PC-9 (cell line): ENCODE results near the gene CAPN5. TPM values are rescaled to one million over a fixed set of nuclear protein-coding genes. Genes with fewer than 3 reads are reported as not detected.
A peak's percentile ranks its signal among the peaks of the same experiment; 100 is the strongest.

Experiments
- BruUV-seq: library from RNA; stranded (reverse); fragments of 400-500 nt; replicated peaks from 2 replicates; lab custom pipeline; 2021; lab: Mats Ljungman, UMichigan
- CTCF ChIA-PET: fragments of 300-600 bp; sonication (Branson Sonifier 250); formaldehyde crosslinking; loops from one replicate; lab custom pipeline; 2022; ENCODE audit warnings: antibody characterized with exemption; lab: Charles Lee
- POLR2A ChIA-PET: fragments of 300-600 bp; sonication (Branson Sonifier 250); formaldehyde crosslinking; loops from one replicate; lab custom pipeline; 2022; ENCODE audit warnings: antibody characterized with exemption; ENCODE audit not compliant: unreplicated experiment; lab: Charles Lee
- DNase-seq, 2 experiments: peaks; one replicate each; pipeline versions ENCODE4 v3.0.0 to v3.0.0-alpha.2; 2015 to 2022; ENCODE audit warnings: mixed read lengths in 1 of 2
- H2AFZ ChIP-seq: fragments of 200-600 bp; sonication (generic); 2 replicates; pipeline ENCODE4 v1.8.1; 2017; ENCODE audit warnings: antibody characterized with exemption
- H3F3A ChIP-seq: fragments of 200-600 bp; sonication (generic); 2 replicates; pipeline ENCODE4 v1.8.1; 2017; ENCODE audit warnings: antibody characterized with exemption, mild to moderate bottlenecking, low read depth; ENCODE audit not compliant: insufficient read depth
- H3K27ac ChIP-seq: fragments of 200-600 bp; sonication (generic); 2 replicates; pipeline ENCODE4 v1.6.1; 2016; ENCODE audit warnings: mixed run types
- H3K27me3 ChIP-seq: fragments of 200-600 bp; sonication (generic); 2 replicates; pipeline ENCODE4 v1.6.1; 2016; ENCODE audit warnings: low read depth, mixed run types; ENCODE audit not compliant: insufficient read depth
- H3K36me3 ChIP-seq: fragments of 200-600 bp; sonication (generic); 2 replicates; pipeline ENCODE4 v1.6.1; 2016; ENCODE audit warnings: low read depth, mixed run types
- H3K4me1 ChIP-seq: fragments of 200-600 bp; sonication (generic); replicated peaks from 2 replicates; pipeline ENCODE4 v1.6.1; 2016; ENCODE audit warnings: mixed run types; ENCODE audit not compliant: insufficient read depth
- H3K4me2 ChIP-seq: fragments of 200-600 bp; sonication (generic); 2 replicates; pipeline ENCODE4 v1.6.1; 2017; ENCODE audit warnings: mixed run types
- H3K4me3 ChIP-seq: fragments of 200-600 bp; sonication (generic); 2 replicates; pipeline ENCODE4 v1.6.1; 2016; ENCODE audit warnings: mixed run types
- H3K79me2 ChIP-seq: fragments of 200-600 bp; sonication (generic); 2 replicates; pipeline ENCODE4 v1.6.1; 2017; ENCODE audit warnings: low read depth, mixed run types
- H3K9me2 ChIP-seq: fragments of 200-600 bp; sonication (generic); 2 replicates; pipeline ENCODE4 v1.8.1; 2017; ENCODE audit warnings: mild to moderate bottlenecking; ENCODE audit not compliant: insufficient read depth
- H3K9me3 ChIP-seq: fragments of 200-600 bp; sonication (generic); 2 replicates; pipeline ENCODE4 v1.8.1; 2016; ENCODE audit warnings: low read depth; ENCODE audit not compliant: insufficient read depth
- H4K20me1 ChIP-seq: fragments of 200-600 bp; sonication (generic); 2 replicates; pipeline ENCODE4 v1.8.1; 2017; ENCODE audit not compliant: insufficient read depth
- EZH2 ChIP-seq: fragments of 200-600 bp; sonication (generic); IDR thresholded peaks from 2 replicates; pipeline ENCODE4 v1.8.0; 2017; ENCODE audit warnings: antibody characterized with exemption, low read depth
- intact Hi-C: fragments of 100-400 bp; cut with micrococcal nuclease; formaldehyde crosslinking; loops from one replicate; pipeline ENCODE4 v1.10.0; 2022; ENCODE audit not compliant: unreplicated experiment
- total RNA-seq: library from RNA; stranded (reverse); gene quantifications from 2 replicates; pipeline ENCODE4 v1.2.3, GENCODE V29; 2021
- TF ChIP-seq, protein P1 (sequence below): fragments of 200-600 bp; sonication (generic); conservative IDR thresholded peaks from 2 replicates; pipeline ENCODE4 v1.6.1; 2017; ENCODE audit warnings: mixed run types, antibody characterized with exemption, mild to moderate bottlenecking, moderate library complexity

Gene CAPN5
- total RNA-seq, 1 experiment from 2014 or later, result 9.9 TPM

- no peak for DNase-seq
- H2AFZ ChIP-seq, result no peak overlapping the region
- TF ChIP-seq, protein P1, sequence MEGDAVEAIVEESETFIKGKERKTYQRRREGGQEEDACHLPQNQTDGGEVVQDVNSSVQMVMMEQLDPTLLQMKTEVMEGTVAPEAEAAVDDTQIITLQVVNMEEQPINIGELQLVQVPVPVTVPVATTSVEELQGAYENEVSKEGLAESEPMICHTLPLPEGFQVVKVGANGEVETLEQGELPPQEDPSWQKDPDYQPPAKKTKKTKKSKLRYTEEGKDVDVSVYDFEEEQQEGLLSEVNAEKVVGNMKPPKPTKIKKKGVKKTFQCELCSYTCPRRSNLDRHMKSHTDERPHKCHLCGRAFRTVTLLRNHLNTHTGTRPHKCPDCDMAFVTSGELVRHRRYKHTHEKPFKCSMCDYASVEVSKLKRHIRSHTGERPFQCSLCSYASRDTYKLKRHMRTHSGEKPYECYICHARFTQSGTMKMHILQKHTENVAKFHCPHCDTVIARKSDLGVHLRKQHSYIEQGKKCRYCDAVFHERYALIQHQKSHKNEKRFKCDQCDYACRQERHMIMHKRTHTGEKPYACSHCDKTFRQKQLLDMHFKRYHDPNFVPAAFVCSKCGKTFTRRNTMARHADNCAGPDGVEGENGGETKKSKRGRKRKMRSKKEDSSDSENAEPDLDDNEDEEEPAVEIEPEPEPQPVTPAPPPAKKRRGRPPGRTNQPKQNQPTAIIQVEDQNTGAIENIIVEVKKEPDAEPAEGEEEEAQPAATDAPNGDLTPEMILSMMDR, result no peak
- no peak for TF ChIP-seq EZH2
- intact Hi-C loops, result loop anchor here (2.0 kb wide), 1 partner anchor 423 kb away; no protein-coding TSS in a partner anchor
- no peaks in the 10 kb centered on the region for H3K79me2 ChIP-seq
- no peaks in the 10 kb centered on the region for H3K9me3 ChIP-seq
- ChIA-PET CTCF (no interaction called here), POLR2A (no interaction called here)
- no peaks in the 10 kb centered on the region for H3K4me1 ChIP-seq
- no peaks in the 10 kb centered on the region for H3F3A ChIP-seq
- no peak overlapping the region for H3K4me2 ChIP-seq
- no peaks in the 10 kb centered on the region for H3K36me3 ChIP-seq
- H3K4me3 ChIP-seq, result no peak overlapping the region
- BruUV-seq, result no TSS peak
- no peaks in the 10 kb centered on the region for H4K20me1 ChIP-seq
- no peaks in the 10 kb centered on the region for H3K9me2 ChIP-seq
- no peak overlapping the region for H3K27ac ChIP-seq
- H3K27me3 ChIP-seq, result no peaks in the 10 kb centered on the region
Measured at GRCh38 chr11:77125695-77126094, 58.9 kb downstream of the CAPN5 start.

DNA sequence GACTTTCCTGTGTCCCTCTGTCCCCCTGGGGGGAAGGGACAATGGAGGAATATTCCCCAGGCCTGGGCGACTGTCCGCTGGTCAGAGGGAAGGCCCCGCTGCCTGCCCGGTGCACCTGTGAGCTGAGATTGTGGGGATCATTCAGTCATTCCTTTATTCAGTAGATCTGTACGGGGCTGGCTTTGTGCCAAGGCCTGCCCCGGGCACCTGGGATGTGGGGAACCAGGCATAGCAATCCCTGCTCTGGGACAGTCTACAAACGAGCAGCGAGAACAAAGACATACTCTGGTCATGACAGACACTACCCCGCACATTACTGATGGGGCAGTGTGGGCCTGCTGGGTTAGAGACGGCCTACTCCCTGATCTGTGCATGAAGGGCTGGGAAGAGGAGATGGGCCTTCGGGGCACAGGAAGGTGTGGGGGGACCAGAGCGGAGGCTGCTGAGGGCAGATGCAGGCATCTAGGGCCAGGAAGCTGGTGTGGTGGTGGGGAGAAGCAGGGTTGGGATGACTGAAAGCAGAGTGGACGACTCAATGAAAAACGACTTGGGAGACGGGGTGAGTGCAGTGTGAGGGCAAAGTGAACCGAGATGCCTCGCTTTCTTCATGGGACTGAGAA lies 59.5 kb downstream of the CAPN5 start:
- POLR2A ChIA-PET, result no interaction called here

GRCh38 chr11:77126861-77127234 lies 60.1 kb downstream of the CAPN5 start:
- CTCF ChIA-PET, result interaction anchor here (1.0 to 1.7 kb wide), 6 partner anchors 18 to 61 kb away, joined by 4 to 9 read pairs (median 6); no protein-coding TSS in a partner anchor
- Histone ChIP-seq H4K20me1 (no peaks in the 10 kb centered on the region), H3K9me3 (no peaks in the 10 kb centered on the region), H3K4me1 (no peaks in the 10 kb centered on the region), H3K36me3 (no peaks in the 10 kb centered on the region), H3K4me3 (peak overlapping the region; percentile 44; the same call in 1 of the 2 replicates), H2AFZ (no peak overlapping the region), H3K27ac (no peak overlapping the region), H3K27me3 (no peaks in the 10 kb centered on the region), H3K9me2 (no peaks in the 10 kb centered on the region), H3K79me2 (no peaks in the 10 kb centered on the region), H3K4me2 (peak overlapping the region; percentile 70), H3F3A (no peaks in the 10 kb centered on the region)
- DNase-seq, result no peak
- POLR2A ChIA-PET, result no interaction called here
- TF ChIP-seq, protein P1, result no peak
- TF ChIP-seq EZH2, result no peak
- intact Hi-C loops, result loop anchor here (1.0 to 2.0 kb wide), 4 partner anchors 61 to 492 kb away; no protein-coding TSS in a partner anchor
- BruUV-seq, result no TSS peak

More for the DNA sequence above, 59.5 kb downstream of the CAPN5 start:
- no peak overlapping the region for H3K27ac ChIP-seq
- H3F3A ChIP-seq, result no peaks in the 10 kb centered on the region
- H3K4me2 ChIP-seq, result no peak overlapping the region
- no peaks in the 10 kb centered on the region for H4K20me1 ChIP-seq
- no peak overlapping the region for H2AFZ ChIP-seq
- no peaks in the 10 kb centered on the region for H3K9me3 ChIP-seq
- TF ChIP-seq, protein P1, result no peak
- no peak for TF ChIP-seq EZH2
- no peak overlapping the region for H3K4me3 ChIP-seq
- H3K36me3 ChIP-seq, result no peaks in the 10 kb centered on the region
- CTCF ChIA-PET, result interaction anchor here (0.7 to 1.6 kb wide), 4 partner anchors 42 to 494 kb away, joined by 5 to 10 read pairs (median 8); no protein-coding TSS in a partner anchor
- no peaks in the 10 kb centered on the region for H3K9me2 ChIP-seq
- BruUV-seq, result no TSS peak
- no peaks in the 10 kb centered on the region for H3K4me1 ChIP-seq
- no peak for DNase-seq
- no peaks in the 10 kb centered on the region for H3K79me2 ChIP-seq
- H3K27me3 ChIP-seq, result no peaks in the 10 kb centered on the region
- intact Hi-C loops, result loop anchor here (2.0 kb wide), 1 partner anchor 423 kb away; no protein-coding TSS in a partner anchor
